Ovary (tissue), 9 donors: ENCODE measurements around the gene GRIN2A. TPM values are rescaled to one million over a fixed set of nuclear protein-coding genes. Genes with fewer than 3 reads are reported as not detected.

ENCODE experiments used
- DNase-seq, 5 donors: peaks; one replicate each; pipeline ENCODE4 v3.0.0-alpha.2; 2019 to 2020
- H3K27ac ChIP-seq, 2 donors: fragments of 200-600 bp; one replicate each; pipeline versions ENCODE4 v1.5.1 to v1.8.0; 2019 to 2022
- H3K27me3 ChIP-seq: fragments of 200-600 bp; one replicate; pipeline ENCODE4 v1.8.0; 2022
- H3K36me3 ChIP-seq: fragments of 200-600 bp; sonication (generic); one replicate; pipeline ENCODE4 v1.5.1; 2019
- H3K4me1 ChIP-seq: one replicate; pipeline ENCODE4 v1.8.1; 2013; ENCODE audit warnings: mild to moderate bottlenecking, moderate library complexity; ENCODE audit not compliant: insufficient read depth
- H3K4me3 ChIP-seq: fragments of 200-600 bp; sonication (generic); one replicate; pipeline ENCODE4 v1.5.1; 2017
- H3K9me3 ChIP-seq, 2 donors: fragments of 200-600 bp in 1 of 2; sonication (generic) in 1 of 2; one replicate each; pipeline versions ENCODE4 v1.5.1 to v1.8.1; 2013 to 2019; ENCODE audit warnings: mild to moderate bottlenecking in 1 of 2, moderate library complexity in 1 of 2
- CTCF ChIP-seq, 3 donors: fragments of 450-650 bp in 2 of 3; fragments of 200-600 bp in 1 of 3; IDR thresholded peaks; one replicate each; pipeline versions ENCODE4 v1.5.1 to v1.8.0; 2016 to 2022; ENCODE audit warnings: antibody characterized with exemption in 3 of 3, mild to moderate bottlenecking in 1 of 3
- EP300 ChIP-seq: sonication (generic); formaldehyde crosslinking; IDR thresholded peaks from one replicate; pipeline ENCODE4 v1.6.1; 2017; ENCODE audit warnings: antibody characterized with exemption
- POLR2A ChIP-seq: fragments of 450-650 bp; IDR thresholded peaks from one replicate; pipeline ENCODE4 v1.6.1; 2017; ENCODE audit warnings: antibody characterized with exemption, mild to moderate bottlenecking, moderate library complexity
- WGBS, 3 donors: extraction: QIAGEN DNeasy Blood & Tissue Kit in 1 of 3; methylation state at CpG; one replicate each; pipeline versions ENCODE4 v1.1.5 to v1.1.7; 2013 to 2017; 5-methylcytosine and 5-hydroxymethylcytosine counted together
- intact Hi-C, 4 donors: fragments of 100-400 bp; cut with DNase I; formaldehyde crosslinking; loops; one replicate each; pipeline versions ENCODE4 v1.11.0 to v1.15.1; 2022 to 2023
- polyA plus RNA-seq, 2 donors: library from polyadenylated mRNA; stranded (reverse); fragments of 200-250 nt in 1 of 2; fragments of 350-450 nt in 1 of 2; fragmentation: Illumina TruSeq in 1 of 2; extraction: RNeasy Lipid Tissue Mini Kit (QIAGEN cat#74804) in 1 of 2; gene quantifications; one replicate each; pipeline ENCODE4 v1.2.3, GENCODE V29; 2013 to 2014
- total RNA-seq, 7 donors: library from RNA; depleted of rRNA in 2 of 7; stranded (reverse); fragments of >200 nt in 2 of 7; fragmentation: NEBNext Ultra II Directional in 3 of 7; extraction: Animal tissue kit (Norgen Biotek cat#: 25700) in 3 of 7; gene quantifications; one replicate each; pipeline versions ENCODE4 v1.1.0 to v1.2.4, GENCODE V29; 2016 to 2023
- donor health status: DM: no; HTN: no; CAD: no; lungs with moderate emphysema.
- donor health status: DM: no; HTN: no; CAD: no.
- donor health status: Bipolar disorder and iron deficiency.
- donor health status: DM: yes; HTN: yes; CAD: no.
- donor health status: DM: no; HTN: no; CAD: no.
- donor health status: DM: yes; HTN: yes; CAD: no.

Gene GRIN2A
- total and polyA plus RNA-seq, 9 donors = 0.08 to 5.4 (median 0.57) TPM; not detected in 1

- Histone ChIP-seq H3K27me3 (no peaks in the 10 kb centered on the region), H3K9me3 (no peaks in the 10 kb centered on the region), H3K4me3 (no peak overlapping the region), H3K36me3 (no peaks in the 10 kb centered on the region), H3K4me1 (no peaks in the 10 kb centered on the region), H3K27ac (no peak overlapping the region)
- 63 to 82% (median 70%) methylated on average over 2 of the region's 2 CpGs for WGBS, 3 donors
- intact Hi-C loops = no loop called here
- no peak for TF ChIP-seq EP300
- TF ChIP-seq CTCF (IDR thresholded peaks at IDR 0.05) = no peak
- TF ChIP-seq POLR2A = no peak
- DNase-seq = no peak
These were observed 180.9 kb downstream of the GRIN2A start for GRCh38 chr16:10001258-10001775.

- 27 to 43% (median 36%) methylated on average over 5 of the region's 5 CpGs for WGBS, 3 donors
These were observed 186.0 kb downstream of the GRIN2A start for GRCh38 chr16:9996221-9996620.

GRCh38 chr16:9992441-9992840 lies 189.8 kb downstream of the GRIN2A start:
- H3K4me3 ChIP-seq = no peak overlapping the region
- 80 to 84% (median 81%) methylated on average over 7 of the region's 7 CpGs for WGBS, 3 donors
- H3K4me1 ChIP-seq = no peaks in the 10 kb centered on the region
- no peaks in the 10 kb centered on the region for H3K9me3 ChIP-seq
- intact Hi-C loops = no loop called here
- no peak for DNase-seq
- TF ChIP-seq EP300 (no peak), POLR2A (no peak), CTCF (IDR thresholded peaks at IDR 0.05) (no peak)
- H3K27me3 ChIP-seq = no peaks in the 10 kb centered on the region
- no peak overlapping the region for H3K27ac ChIP-seq
- no peaks in the 10 kb centered on the region for H3K36me3 ChIP-seq

More at GRCh38 chr16:9996221-9996620, 186.0 kb downstream of the GRIN2A start:
- Histone ChIP-seq H3K27ac (no peak overlapping the region), H3K4me1 (no peaks in the 10 kb centered on the region), H3K9me3 (no peaks in the 10 kb centered on the region), H3K27me3 (no peaks in the 10 kb centered on the region), H3K4me3 (no peak overlapping the region), H3K36me3 (no peaks in the 10 kb centered on the region)
- TF ChIP-seq EP300 = no peak
- TF ChIP-seq POLR2A = no peak
- TF ChIP-seq CTCF (IDR thresholded peaks at IDR 0.05) = no peak
- DNase-seq = no peak
- intact Hi-C loops = no loop called here

GRCh38 chr16:9980981-9981380 lies 201.2 kb downstream of the GRIN2A start:
- no peaks in the 10 kb centered on the region for H3K4me1 ChIP-seq
- 75 to 93% (median 76%) methylated on average over 1 of the region's 1 CpG for WGBS, 3 donors
- no peaks in the 10 kb centered on the region for H3K27me3 ChIP-seq
- no peak for TF ChIP-seq CTCF (IDR thresholded peaks at IDR 0.05)
- no peak for TF ChIP-seq POLR2A
- TF ChIP-seq EP300 = no peak
- no peak overlapping the region for H3K27ac ChIP-seq
- no peaks in the 10 kb centered on the region for H3K9me3 ChIP-seq
- no peak overlapping the region for H3K4me3 ChIP-seq
- intact Hi-C loops = no loop called here
- DNase-seq = no peak
- no peaks in the 10 kb centered on the region for H3K36me3 ChIP-seq
